ENCODE results near the gene IL1RAPL1.
"Not testable (repeated sequence)": the region's sequence is repeated elsewhere in the genome, so short reads cannot be mapped to it uniquely, and the experiment has no call there.

Gene IL1RAPL1

DNA sequence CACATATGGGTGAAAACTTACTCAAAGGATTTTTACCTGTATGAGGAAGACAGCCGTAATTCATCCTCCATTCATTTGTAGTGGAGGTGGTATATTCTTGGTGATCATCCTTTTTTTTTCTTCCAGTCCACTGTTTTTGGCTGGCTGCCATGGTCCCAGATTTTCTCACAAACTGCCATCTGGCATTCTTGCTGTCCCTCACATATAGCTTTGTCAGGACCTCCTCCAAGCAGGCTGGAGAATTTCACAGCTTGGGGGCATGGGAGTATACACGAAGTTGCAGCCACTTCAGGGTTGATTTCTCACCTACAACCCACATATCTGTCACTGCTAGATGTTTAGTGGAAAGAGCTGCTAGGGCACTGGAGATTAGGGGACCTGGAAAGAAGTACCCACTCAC lies 401.0 kb downstream of the IL1RAPL1 start:
- no peak for DNase-seq

- DNase-seq = no peak
These were observed 410.6 kb downstream of the IL1RAPL1 start for GRCh38 chrX:28997706-28998463.

DNA sequence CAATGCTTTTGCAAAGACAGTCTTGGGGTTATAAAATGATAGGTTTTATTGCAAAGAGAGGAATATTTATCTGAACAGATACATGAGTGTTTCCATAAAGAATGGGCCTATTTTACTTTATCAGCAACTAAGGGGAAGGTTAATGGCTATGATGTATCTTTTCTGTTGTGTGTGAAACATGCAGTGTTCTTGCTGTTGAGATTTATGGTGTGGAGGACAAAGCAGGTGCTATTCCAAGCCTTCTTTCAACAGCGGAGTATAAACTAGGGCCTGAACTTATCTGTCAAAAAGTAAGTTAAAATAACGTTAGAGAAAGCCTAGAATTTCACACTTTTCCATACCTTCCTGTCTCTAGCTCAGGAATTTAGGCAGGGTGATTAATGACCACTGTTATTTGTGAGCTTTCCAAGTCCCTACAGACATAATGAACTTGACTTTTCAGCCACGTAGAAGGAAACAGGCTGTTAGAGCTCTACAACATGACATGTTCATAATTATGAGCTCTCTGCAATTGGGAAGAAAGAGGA lies 411.4 kb downstream of the IL1RAPL1 start:
- no peak for DNase-seq

- no peak for DNase-seq
These were observed 425.6 kb downstream of the IL1RAPL1 start for GRCh38 chrX:29012867-29013266.

- no peak for DNase-seq
These were observed 436.0 kb downstream of the IL1RAPL1 start for GRCh38 chrX:29023207-29023606.

DNA sequence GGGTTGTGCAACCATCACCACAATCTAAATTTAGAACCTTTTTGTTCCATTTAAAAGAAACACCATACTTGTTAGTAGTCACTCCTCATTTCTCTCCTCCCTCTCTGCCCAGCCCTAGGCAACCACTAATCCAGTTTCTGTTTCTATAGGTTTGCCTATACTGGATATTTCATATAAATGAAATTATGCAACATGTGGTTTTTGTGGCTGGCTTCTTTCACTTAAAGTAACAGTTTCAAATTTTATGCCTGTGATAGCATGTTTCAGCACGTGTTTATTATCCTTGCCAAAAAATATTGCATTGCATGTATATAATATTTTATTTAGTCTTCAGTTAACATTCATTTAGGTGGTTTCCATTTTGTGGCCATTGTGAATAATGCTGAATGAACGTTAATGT lies 437.6 kb downstream of the IL1RAPL1 start:
- DNase-seq = no peak

DNA sequence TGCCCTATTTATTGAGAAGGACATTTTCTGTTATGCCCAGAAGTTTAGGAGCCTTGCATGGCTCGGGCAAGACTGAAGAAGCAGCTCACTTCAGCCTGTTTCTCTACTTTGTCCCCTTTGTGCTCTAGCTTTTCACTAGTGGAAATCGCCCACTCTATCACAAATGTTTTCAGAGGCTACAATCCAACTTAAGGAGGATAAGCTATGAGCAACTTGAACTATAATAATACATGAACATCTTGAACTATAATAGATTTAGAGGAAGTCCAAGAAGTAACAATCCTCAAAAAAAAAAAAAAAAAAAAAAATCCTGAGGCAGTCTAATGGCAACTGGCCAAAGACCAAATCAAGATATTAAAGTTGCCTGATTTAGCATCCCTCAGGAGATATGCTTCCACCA lies 452.3 kb downstream of the IL1RAPL1 start:
- DNase-seq = no peak

DNA sequence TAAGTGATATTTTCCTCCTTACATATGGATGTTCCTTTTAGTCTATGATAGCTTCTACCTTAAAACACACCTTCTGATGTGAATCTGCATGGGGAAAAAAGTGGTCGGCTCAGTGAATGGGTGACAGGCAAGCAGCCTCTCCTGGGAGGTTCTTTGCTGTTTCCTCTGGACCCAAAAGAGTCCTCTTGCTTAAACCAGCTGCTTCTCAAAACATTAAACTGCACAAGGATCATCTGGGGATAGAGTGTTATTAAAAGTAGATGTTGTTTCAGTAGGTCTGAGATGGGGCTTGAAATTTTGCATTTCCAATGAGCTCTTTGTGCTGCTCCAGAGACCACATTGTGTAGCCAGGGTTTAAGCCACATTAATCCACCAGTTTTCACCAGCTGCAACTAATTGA lies 452.9 kb downstream of the IL1RAPL1 start:
- DNase-seq = no peak

GRCh38 chrX:29042341-29042740 lies 455.1 kb downstream of the IL1RAPL1 start:
- no peak for DNase-seq

GRCh38 chrX:29043746-29044145 lies 456.5 kb downstream of the IL1RAPL1 start:
- no peak for DNase-seq

DNA sequence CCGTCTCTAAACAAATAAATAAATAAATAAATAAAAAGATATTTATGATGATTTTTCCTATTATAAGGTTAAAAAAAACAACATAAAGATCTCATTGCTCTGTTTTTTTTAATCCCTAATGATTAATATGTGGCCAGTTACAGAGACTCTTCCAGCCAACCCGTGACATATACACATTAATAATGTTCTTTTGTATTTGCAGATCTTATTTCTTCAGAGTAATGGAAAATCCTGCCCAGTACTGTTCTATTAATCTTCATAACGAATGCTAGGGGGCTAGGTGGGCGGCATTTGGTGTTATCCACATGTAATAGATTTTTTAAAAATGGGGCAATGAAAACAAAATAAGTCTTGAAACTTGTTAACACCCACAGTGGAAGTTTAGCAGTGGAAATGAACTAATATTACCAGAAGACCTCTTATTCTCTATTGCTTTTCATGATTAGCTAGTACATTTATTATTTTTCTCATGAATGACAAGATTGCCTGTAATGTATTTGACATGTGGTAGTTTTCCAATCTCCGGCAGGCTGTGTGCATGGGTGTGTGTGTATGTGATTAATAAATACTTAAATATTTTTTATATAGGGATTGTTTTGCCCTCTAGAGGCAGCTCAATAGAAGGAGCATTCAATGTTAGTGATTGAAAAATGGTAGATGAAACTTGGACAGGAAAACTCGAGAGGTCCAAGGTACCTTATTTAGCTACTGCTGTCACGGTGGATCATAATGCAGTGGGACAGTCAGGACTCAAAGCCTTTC lies 457.4 kb downstream of the IL1RAPL1 start:
- DNase-seq = peak; percentile 3

DNA sequence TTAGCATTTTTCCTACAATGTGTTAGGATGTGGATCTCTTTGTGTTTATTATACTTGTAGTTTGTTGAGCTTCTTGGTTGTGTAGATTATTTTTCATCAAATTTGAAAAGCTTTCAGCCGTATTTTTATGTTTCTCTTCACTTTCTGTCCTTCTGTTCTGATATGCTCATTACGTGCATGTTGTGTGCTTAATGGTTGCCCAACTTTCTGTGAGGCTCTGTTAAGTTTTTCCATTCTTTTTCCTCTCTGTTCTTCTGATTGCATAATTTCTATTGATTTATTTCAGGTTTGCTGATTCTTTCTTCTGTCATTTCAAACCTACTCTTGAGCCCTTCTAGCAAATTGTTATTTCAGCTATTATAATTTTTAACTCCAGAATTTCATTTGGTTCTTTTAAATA lies 478.2 kb downstream of the IL1RAPL1 start:
- DNase-seq = no peak

DNA sequence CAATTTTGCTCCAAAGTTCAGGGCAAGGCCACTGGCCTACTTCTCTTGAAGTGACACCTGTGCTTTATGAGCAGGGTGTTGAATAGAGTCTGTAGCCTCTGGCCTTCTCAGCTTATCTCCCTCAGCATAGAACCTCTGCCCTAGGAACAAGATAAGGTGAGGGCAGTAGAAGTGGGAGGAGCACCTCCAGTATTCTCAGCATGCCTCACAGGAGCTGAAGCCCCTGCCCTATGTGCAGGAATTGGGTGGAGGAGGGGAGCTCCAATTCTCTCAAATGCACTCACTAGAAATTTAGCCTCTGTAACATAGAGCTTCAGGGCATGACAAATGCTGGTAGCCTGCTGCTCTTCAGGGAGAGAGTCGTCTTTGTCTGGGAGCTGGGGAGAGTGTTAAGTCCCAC lies 479.3 kb downstream of the IL1RAPL1 start:
- DNase-seq = no peak

GRCh38 chrX:29067351-29067750 lies 480.1 kb downstream of the IL1RAPL1 start:
- no peak for DNase-seq

GRCh38 chrX:29071525-29072320 lies 484.5 kb downstream of the IL1RAPL1 start:
- DNase-seq = no peak

DNA sequence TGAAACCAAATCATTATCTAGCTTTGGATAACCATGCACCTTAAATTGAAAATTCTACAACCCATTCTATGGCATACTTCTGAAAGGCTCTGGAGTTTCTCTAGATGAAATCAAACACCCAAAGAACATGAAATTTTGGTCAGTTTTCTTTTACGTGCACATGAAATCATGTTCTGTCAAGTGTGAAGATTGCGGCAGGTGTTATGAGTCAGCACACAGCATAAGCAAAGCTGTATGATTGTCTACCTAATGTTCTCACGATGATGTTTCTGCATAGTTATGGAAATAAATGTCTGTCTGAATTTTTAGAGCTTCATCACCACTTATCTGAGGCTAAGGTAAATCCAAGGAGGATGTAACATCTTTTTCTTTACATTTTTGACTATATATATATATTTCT lies 495.3 kb downstream of the IL1RAPL1 start:
- no peak for DNase-seq

- no peak for DNase-seq
These were observed 496.6 kb downstream of the IL1RAPL1 start for GRCh38 chrX:29083823-29084222.

- no peak for DNase-seq
These were observed 503.6 kb downstream of the IL1RAPL1 start for GRCh38 chrX:29090811-29091210.

GRCh38 chrX:29107231-29107630 lies 520.0 kb downstream of the IL1RAPL1 start:
- no peak for DNase-seq

DNA sequence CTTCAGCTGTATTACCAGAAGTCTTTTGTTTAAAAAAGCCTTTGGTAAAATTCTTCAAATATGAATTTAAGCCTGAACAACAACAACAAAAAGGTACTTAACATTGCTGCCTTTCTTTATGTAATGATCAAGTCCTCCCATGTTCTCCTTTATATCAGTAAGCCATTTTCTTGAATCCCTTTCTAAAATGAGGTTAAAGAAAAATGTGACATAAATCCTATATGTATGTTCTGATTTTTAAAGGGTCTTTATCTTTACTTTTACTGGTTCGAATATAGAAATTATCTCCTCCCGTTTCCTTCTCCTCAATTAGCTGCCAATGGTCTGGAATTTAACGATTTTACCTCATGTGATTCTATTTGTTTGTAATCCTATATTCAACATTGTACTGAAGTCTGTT lies 522.8 kb downstream of the IL1RAPL1 start:
- DNase-seq = no peak

GRCh38 chrX:29113221-29113620 lies 526.0 kb downstream of the IL1RAPL1 start:
- DNase-seq = no peak

- not testable (repeated sequence) for DNase-seq
These were observed 535.6 kb downstream of the IL1RAPL1 start for GRCh38 chrX:29122817-29123216.

- no peak for DNase-seq
These were observed 543.7 kb downstream of the IL1RAPL1 start for GRCh38 chrX:29130905-29131304.
